Activated effector memory CD4-positive, alpha-beta T cell treated with Interleukin-2 at 50 U/mL for 16 hours (primary cell): ENCODE data around the gene TMX4.

Source experiments
- DNase-seq: peaks from one replicate; pipeline ENCODE4 v3.0.0-alpha.2; 2020

Gene TMX4

GRCh38 chr20:8012724-8013123 lies 6.8 kb downstream of the TMX4 start:
- no peak for DNase-seq

- no peak for DNase-seq
These were observed 10.8 kb downstream of the TMX4 start for GRCh38 chr20:8008733-8009132.

- no peak for DNase-seq
These were observed 12.1 kb downstream of the TMX4 start for GRCh38 chr20:8007490-8007889.

- no peak for DNase-seq
These were observed 13.8 kb downstream of the TMX4 start for GRCh38 chr20:8005575-8006366.

- DNase-seq: no peak
These were observed 14.5 kb downstream of the TMX4 start for GRCh38 chr20:8005033-8005432.

GRCh38 chr20:8002056-8002455 lies 17.5 kb downstream of the TMX4 start:
- no peak for DNase-seq

- DNase-seq: no peak
These were observed 18.8 kb downstream of the TMX4 start for GRCh38 chr20:8000796-8001195.

- DNase-seq: no peak
These were observed 22.7 kb downstream of the TMX4 start for GRCh38 chr20:7996898-7997297.

GRCh38 chr20:7994809-7995208 lies 24.8 kb downstream of the TMX4 start:
- no peak for DNase-seq

GRCh38 chr20:7993703-7994102 lies 25.9 kb downstream of the TMX4 start:
- no peak for DNase-seq

- DNase-seq: no peak
These were observed 26.3 kb downstream of the TMX4 start for GRCh38 chr20:7993238-7993637.

GRCh38 chr20:7990385-7990784 lies 29.2 kb downstream of the TMX4 start:
- no peak for DNase-seq

GRCh38 chr20:7989379-7989778 lies 30.2 kb downstream of the TMX4 start:
- no peak for DNase-seq

- DNase-seq: no peak
These were observed 33.6 kb downstream of the TMX4 start for GRCh38 chr20:7985916-7986315.

- DNase-seq: no peak
These were observed 35.4 kb downstream of the TMX4 start for GRCh38 chr20:7984192-7984591.

- no peak for DNase-seq
These were observed 38.2 kb downstream of the TMX4 start for GRCh38 chr20:7981374-7981773.

- DNase-seq: no peak
These were observed 39.1 kb downstream of the TMX4 start for GRCh38 chr20:7980332-7981046.

GRCh38 chr20:7977709-7978108 lies 41.9 kb downstream of the TMX4 start:
- no peak for DNase-seq

GRCh38 chr20:7975851-7976414 lies 43.6 kb downstream of the TMX4 start:
- DNase-seq: no peak

- no peak for DNase-seq
These were observed 44.7 kb downstream of the TMX4 start for GRCh38 chr20:7974785-7975435.

GRCh38 chr20:7971536-7972280 lies 47.9 kb downstream of the TMX4 start:
- no peak for DNase-seq

- DNase-seq: no peak
These were observed 52.2 kb downstream of the TMX4 start for GRCh38 chr20:7967199-7967844.
